Stimulated activated CD4-positive, alpha-beta T cell treated with anti-CD3 and anti-CD28 coated beads, Interleukin-1b, Interleukin-23, amount 100 ng/mL, for 48 hours (primary cell): ENCODE data around the gene TSPAN18.

ENCODE experiments used
- DNase-seq: peaks from one replicate; pipeline ENCODE4 v3.0.0-alpha.2; 2020

Gene TSPAN18

DNA sequence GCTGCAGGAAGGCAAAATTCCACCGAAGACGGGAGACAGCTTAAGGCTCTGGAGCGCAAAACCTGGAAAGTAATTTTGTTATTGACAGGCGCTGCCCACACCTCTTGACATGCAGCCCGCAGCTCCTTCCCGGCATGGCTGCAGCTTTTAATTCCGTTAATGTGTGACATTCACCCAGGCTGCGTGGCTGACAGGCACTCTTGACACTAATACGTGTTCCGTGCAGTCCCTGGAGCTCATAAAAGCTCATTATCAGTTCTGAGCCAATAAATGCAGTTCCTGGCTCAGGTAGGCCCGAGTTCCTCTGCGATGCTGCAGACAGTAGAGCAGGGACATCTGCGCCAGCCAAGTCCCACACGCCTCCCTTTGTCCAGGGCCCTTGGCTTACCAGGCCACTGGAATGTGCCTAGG, 34.8 kb downstream of the TSPAN18 start:
- DNase-seq: no peak

GRCh38 chr11:44763121-44763820, 36.5 kb downstream of the TSPAN18 start:
- DNase-seq: no peak

GRCh38 chr11:44764583-44764982, 37.8 kb downstream of the TSPAN18 start:
- DNase-seq: no peak

DNA sequence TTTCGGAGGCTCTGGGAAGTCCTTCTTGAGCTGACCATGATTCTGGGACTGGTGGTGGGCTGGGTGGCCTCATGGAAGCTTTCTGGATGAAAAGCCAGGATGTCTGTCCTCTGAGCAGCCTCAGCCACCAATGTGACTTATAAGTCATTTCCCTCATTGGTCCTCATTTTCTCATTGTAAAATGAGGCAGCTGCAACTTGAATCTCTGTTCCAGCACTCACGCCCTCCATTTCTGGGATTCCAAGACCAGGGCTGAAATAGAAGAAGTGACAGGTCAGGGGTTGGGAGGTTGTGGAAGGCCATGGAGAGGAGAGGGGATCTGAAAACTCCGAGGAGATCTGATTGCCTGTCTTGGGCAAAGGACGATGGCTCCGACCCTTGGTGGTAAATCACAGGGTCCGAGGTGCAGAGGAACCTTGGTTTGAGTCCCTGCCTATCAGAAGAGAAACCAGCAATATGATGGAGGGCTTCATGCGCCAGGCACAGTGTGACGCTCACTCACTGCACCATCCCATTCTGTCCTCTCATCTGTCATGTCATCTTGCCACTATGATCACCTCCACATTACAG, 38.3 kb downstream of the TSPAN18 start:
- DNase-seq: no peak

DNA sequence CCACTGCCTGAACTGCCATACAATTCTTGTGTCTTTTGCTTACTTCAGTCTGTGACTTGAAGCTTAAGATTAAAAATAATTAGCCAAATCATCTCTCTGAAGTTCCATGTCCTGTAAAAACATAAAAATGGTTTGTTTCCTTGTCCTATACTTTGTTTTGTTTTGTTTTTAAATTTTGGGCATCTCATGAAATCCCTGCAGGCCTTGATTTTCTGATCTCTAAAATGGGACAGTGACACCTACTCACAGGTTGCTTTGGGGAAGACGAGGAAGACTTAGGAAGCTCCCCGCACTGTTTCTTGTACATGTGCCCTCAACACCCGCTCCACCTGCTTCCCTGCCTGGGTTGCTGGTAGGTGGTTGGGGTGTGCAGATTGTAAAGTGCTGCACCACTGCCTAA, 38.9 kb downstream of the TSPAN18 start:
- DNase-seq: no peak

DNA sequence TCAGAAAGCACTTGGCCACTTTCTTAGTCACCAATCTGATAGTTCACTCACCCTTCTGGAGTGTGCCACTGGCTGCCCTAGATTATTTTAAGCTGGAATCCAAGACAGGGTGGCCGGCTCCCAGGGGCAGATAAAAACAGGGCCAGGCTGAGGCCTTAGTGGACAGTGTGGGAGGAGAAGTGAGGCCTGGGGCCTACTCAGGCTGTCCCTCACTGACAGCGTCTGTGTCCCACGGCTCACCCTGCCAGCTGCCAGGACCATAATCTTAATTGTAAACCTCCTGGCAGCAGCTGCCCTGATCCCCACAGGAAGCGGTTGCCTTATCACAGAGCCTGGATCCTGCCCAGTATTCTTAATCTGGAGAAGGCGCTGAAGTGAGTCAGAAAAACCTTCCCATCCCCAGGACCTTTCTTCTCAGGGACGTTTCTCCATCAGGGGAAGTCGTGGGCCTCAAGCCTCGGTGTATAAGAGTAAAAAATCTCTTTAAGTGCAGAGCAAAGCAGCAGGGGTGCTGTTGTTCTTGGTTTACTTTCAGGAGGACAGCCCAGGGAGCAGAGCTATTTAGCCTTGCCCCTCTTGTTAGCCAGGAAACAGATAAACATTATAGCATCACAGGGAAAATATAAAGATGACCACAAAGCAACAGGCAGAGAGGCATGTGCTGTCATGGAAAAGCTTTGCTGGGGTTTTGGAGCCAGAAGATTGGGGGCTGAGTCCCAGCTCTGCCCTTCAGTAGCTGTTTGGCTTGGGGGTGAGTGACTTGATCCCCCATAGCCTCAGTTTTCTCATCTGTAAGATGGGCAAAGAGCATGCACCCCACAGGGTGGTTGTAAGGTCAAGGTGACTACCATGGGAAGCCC, 39.6 kb downstream of the TSPAN18 start:
- DNase-seq: no peak

- DNase-seq: no peak
Observed at GRCh38 chr11:44766972-44767278, 40.2 kb downstream of the TSPAN18 start.

DNA sequence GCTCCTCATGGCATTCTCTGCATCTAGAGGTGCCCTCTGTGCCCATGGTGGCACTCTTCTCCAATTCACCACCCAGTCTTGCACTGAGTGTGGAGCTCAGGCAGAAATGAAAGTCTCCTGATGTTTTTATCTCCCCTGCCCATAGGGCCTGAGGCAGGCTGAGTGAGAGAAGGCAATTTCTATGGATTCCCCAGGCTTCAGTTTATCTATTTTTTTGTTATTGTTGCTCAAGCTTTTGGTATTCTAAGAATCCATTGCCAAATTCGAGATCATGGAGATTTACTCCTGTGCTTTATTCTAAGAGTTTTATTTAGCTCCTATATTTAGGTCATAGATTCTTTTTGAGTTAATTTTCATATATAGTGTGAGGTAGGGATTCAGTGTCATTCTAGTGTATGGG, 40.7 kb downstream of the TSPAN18 start:
- no peak for DNase-seq

DNA sequence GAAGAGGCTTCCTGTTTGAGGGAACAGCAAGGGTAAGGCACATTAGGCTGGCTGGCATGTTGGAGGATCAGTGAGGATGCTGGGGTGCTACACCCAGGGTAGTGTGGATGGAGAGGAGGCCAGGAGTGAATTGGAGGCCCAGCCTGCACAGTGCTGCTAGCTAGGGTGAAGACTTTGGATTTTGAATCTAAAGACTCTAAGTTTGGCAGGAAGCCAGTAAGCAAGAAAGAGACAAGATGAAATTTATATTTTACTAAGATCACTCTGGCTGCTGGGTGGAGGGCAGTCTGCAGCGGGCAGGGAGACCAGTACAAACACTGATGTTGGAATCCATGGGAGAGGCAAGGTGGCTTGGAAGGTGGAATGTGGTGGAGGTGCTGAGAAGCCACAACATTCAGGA, 43.6 kb downstream of the TSPAN18 start:
- DNase-seq: no peak

- DNase-seq: no peak
Observed at GRCh38 chr11:44771252-44771734, 44.5 kb downstream of the TSPAN18 start.

DNA sequence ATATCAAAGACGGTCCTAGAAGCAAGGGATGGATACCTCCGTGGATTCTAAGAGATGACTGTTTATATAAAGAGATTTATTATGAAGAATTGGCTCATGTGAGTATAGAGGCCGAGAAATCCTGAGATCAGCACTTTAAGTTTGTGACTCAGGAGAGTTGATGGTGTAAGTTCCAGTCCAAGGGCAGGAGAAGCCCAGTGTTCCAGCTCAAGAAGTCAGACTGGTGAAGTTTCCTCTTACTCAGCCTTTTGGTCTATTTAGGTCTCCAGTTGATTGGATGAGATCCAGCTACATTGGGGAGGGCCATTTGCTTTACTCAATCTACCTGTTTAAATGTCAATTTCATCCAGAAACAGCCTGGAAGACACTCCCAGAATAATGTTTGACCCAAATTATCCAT, 45.1 kb downstream of the TSPAN18 start:
- DNase-seq: no peak

DNA sequence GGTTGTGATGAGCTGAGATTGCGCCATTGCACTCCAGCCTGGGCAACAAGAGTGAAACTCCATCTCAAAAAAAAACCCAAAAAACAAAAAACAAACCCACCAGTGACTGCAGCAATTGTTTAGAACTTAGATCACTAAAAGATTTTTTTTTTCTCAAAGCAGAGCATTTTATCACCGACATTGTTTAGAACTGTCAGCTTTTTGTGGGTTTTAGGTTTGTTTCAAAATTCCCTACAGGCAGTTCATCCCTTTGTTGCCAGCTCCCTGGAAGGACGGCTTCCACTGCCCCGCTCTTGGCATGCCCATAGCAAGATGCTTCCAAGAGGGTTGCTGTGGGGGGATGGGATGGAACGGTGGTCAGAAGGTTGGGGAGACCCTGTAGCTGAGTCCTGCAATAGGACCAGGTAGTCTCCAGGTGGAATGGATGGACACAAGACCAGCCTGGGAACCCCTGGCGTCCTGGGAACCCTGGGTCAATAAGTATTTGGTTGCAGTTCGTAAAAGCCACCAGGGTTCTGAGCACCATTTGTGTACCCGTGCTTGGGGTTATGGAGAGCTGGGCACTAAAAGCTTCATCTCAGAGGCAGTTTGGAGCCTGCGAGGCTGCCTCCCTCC, 46.7 kb downstream of the TSPAN18 start:
- no peak for DNase-seq

- no peak for DNase-seq
Observed at GRCh38 chr11:44774108-44774507, 47.3 kb downstream of the TSPAN18 start.

DNA sequence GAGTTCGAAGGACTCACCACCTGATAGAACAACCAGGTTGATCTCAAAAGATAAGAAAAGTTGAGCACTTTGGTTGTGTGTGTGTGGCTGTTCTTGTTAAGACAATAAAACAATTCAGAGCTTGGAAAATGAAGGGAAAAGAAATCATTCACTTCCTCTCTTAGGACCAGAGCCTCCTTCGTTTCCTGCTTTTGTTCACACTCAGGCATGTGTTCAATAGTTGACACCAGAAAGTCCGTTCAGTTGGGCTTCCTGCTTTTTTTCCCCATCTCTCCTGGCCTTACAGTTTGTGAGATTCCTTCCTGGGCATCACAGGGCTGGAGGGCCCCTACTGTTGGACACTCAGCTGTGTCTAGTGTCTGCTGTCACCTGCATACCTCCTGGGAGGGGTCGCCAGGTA, 48.0 kb downstream of the TSPAN18 start:
- no peak for DNase-seq

DNA sequence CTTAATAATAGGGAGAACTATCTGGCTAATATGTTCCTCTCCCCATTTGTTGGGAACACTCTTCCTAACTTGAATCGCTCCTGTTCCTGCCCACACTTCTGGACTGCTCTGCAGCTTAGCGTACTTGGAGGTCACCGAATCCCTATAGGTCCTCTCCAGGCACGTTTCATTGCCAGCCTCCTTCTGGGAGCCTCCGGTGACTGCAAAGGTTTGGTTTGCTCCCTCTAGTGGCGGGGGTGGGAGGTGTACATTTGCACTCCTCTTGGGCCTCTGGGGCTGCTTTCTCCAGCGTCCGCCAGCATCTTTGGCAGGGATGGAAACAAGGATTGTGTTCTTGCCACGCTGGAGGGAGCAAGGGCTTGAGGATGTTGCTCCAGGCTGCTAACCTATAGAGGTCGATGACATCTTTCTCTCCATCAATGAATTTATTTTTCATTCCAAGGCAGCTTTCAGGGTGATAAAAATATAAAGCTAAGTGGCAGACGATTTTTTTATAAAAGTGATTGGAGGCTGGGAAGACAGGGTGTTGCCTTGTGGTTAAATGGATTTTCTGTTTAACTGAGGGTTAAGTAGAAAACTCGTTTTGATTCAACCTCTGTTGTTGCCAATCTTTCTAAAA, 48.7 kb downstream of the TSPAN18 start:
- peak; percentile 68 for DNase-seq

DNA sequence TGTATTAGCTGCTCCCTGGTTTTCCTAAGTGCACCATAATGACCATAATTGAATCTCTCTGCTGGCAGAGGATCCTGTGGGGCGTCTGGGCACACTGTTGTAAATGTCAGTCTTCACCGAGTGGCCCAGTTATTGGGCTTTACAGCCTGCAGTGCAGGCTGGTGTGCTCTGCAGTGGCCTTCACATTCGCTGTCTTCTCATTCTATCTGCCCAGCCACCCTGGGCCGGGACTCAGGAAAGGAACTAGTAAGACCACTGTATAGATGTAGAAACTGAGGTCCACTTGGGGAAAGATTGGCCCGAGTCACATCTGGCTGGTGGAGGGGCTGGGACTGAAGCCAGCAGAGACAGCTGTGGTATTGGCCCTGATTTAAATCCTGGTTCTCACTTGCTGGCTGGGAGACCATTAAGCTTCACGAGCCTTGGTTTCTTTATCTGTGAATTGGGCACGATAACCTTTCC, 49.3 kb downstream of the TSPAN18 start:
- no peak for DNase-seq

- no peak for DNase-seq
Observed at GRCh38 chr11:44776551-44777208, 49.9 kb downstream of the TSPAN18 start.

- no peak for DNase-seq
Observed at GRCh38 chr11:44777209-44778194, 50.7 kb downstream of the TSPAN18 start.

GRCh38 chr11:44778195-44779100, 51.7 kb downstream of the TSPAN18 start:
- DNase-seq: no peak
